WI38 (cell line): ENCODE data around the gene POLR2B.

ENCODE experiments used
- H3K4me3 ChIP-seq: 2 replicates; pipeline ENCODE4 v1.5.1; 2011; ENCODE audit warnings: low read depth, mild to moderate bottlenecking, control low read depth, low read length
- CTCF ChIP-seq: IDR thresholded peaks from 2 replicates; pipeline ENCODE4 v1.5.1; 2012; ENCODE audit warnings: low read depth, mild to moderate bottlenecking, control low read depth, low read length

The POLR2B gene

GRCh38 chr4:56986952-56987351 lies 8.3 kb downstream of the POLR2B start:
- TF ChIP-seq CTCF = no peak
- H3K4me3 ChIP-seq = no peak overlapping the region

- H3K4me3 ChIP-seq = no peak overlapping the region
- no peak for TF ChIP-seq CTCF
Observed at GRCh38 chr4:56990109-56990905, 11.6 kb downstream of the POLR2B start.

- no peak for TF ChIP-seq CTCF
- H3K4me3 ChIP-seq = no peak overlapping the region
Observed at GRCh38 chr4:56995525-56995924, 16.8 kb downstream of the POLR2B start.

GRCh38 chr4:56999751-57000150 lies 21.1 kb downstream of the POLR2B start:
- TF ChIP-seq CTCF = no peak
- no peak overlapping the region for H3K4me3 ChIP-seq

- H3K4me3 ChIP-seq = no peak overlapping the region
- TF ChIP-seq CTCF = no peak
Observed at GRCh38 chr4:57013543-57014120, 34.9 kb downstream of the POLR2B start.

- H3K4me3 ChIP-seq = no peak overlapping the region
- no peak for TF ChIP-seq CTCF
Observed at GRCh38 chr4:57018980-57019379, 40.3 kb downstream of the POLR2B start.

- TF ChIP-seq CTCF = no peak
- no peak overlapping the region for H3K4me3 ChIP-seq
Observed at GRCh38 chr4:57020467-57021101, 41.9 kb downstream of the POLR2B start.
